ENCODE measurements around the gene SFT2D3. TPM values are rescaled to one million over a fixed set of nuclear protein-coding genes. Genes with fewer than 3 reads are reported as not detected.

Gene SFT2D3
- total RNA-seq, 1 experiment from 2014 or later = 3.1 TPM

DNA sequence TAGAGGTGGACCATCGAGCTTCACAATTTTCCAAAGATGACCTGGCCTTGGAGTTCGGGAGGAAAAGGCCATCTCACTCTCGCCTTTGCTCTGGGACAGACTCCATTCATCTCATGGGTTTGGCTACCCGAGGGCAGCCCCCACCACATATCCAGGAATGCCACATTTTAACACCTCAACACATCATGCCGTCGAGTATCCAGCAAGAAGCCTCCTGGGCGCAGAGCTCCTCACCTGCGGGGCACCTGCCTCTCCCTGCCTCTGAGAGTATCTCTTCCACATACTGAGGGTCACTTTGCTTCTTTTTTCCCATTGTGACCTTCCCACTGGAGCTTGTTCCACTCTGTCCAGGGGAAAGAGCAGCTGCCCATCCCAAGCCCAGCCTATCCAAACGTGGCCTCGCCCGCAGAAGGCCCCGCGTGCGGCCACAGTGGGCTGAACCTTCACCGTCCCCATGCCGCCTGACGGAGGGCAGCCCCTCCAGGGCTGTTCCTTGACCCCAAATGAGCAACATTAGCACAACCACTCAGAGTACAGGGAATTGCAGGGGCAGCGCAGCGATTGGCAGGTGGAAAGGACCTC lies 20.5 kb upstream of the SFT2D3 start:
- no TSS peak for BruUV-seq (replicated peaks)

More for the DNA sequence above, 20.5 kb upstream of the SFT2D3 start:
- Histone ChIP-seq H3K9me2 (ENCODE audit: insufficient read depth) (no peaks in the 10 kb centered on the region), H3K4me3 (replicated peaks in 1 of 2; ENCODE audit: low read depth in 1 of 2, low read length in 2 of 2) (no peak overlapping the region), H3K9me3 (ENCODE audit: control insufficient read depth in 1 of 2, insufficient read depth in 1 of 2, low read depth in 1 of 2, low read length in 2 of 2) (no peaks in the 10 kb centered on the region), H3K9ac (ENCODE audit: low read length) (no peak overlapping the region), H3K36me3 (ENCODE audit: control insufficient read depth in 1 of 2, insufficient read depth in 2 of 2, low read length in 2 of 2) (no peaks in the 10 kb centered on the region), H3K27ac (ENCODE audit: low read depth, low read length) (no peak overlapping the region), H4K20me1 (ENCODE audit: insufficient read depth) (no peaks in the 10 kb centered on the region), H3K4me2 (ENCODE audit: low read length) (no peak overlapping the region), H2AFZ (ENCODE audit: low read depth, low read length, poor library complexity, severe bottlenecking) (no peak overlapping the region), H3K79me2 (ENCODE audit: insufficient read depth, low read length) (no peaks in the 10 kb centered on the region), H3K4me1 (ENCODE audit: control insufficient read depth in 1 of 2, insufficient read depth in 2 of 2, low read length in 2 of 2) (peaks cover 0 to 3% of the 10 kb centered on the region in 2 experiments; a peak in 2 of 4 replicates), H3K27me3 (ENCODE audit: insufficient read depth, low read length) (peaks cover 3% of the 10 kb centered on the region; the same call in 1 of the 2 replicates)
- RAD21 ChIA-PET (ENCODE audit: low non-redundant PET in 1 of 2, low total read pairs in 2 of 2, uncharacterized antibody in 2 of 2, unreplicated experiment in 2 of 2) = no interaction called here
- no peak for TF ChIP-seq CBX3 (IDR thresholded peaks at IDR 0.05; ENCODE audit: low read depth)
- TF ChIP-seq JUND (IDR thresholded peaks at IDR 0.05) = no peak
- no peak for TF ChIP-seq SRF (IDR thresholded peaks at IDR 0.05; ENCODE audit: low read depth)
- TF ChIP-seq, protein P1, sequence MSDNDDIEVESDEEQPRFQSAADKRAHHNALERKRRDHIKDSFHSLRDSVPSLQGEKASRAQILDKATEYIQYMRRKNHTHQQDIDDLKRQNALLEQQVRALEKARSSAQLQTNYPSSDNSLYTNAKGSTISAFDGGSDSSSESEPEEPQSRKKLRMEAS (IDR thresholded peaks at IDR 0.05) = no peak
- TF ChIP-seq SIN3A (IDR thresholded peaks at IDR 0.05; ENCODE audit: low read depth) = no peak
- TF ChIP-seq ZFX (IDR thresholded peaks at IDR 0.05) = no peak
- TF ChIP-seq ZNF274 (IDR thresholded peaks at IDR 0.05; ENCODE audit: low read depth, low read length) = no peak
- no peak for TF ChIP-seq FOSL1 (IDR thresholded peaks at IDR 0.05; ENCODE audit: low read depth)
- TF ChIP-seq REST (IDR thresholded peaks at IDR 0.05; ENCODE audit: low read depth) = no peak
- no peak for TF ChIP-seq YY1 (IDR thresholded peaks at IDR 0.05; ENCODE audit: extremely low read depth, insufficient replicate concordance, low read depth, low read length)
- no peak for TF ChIP-seq ELF1 (IDR thresholded peaks at IDR 0.05; ENCODE audit: borderline replicate concordance, low read depth)
- TF ChIP-seq SP1 (IDR thresholded peaks at IDR 0.05; ENCODE audit: low read depth) = no peak
- no peak for TF ChIP-seq CEBPB (IDR thresholded peaks at IDR 0.05; ENCODE audit: low read depth)
- TF ChIP-seq CTCF (IDR thresholded peaks at IDR 0.05 in 2 of 3, conservative IDR thresholded peaks at IDR 0.05 in 1 of 3; ENCODE audit: borderline replicate concordance in 1 of 3, insufficient read depth in 1 of 3, low read depth in 2 of 3, low read length in 2 of 3) = no peak
- ATAC-seq (no peak), DNase-seq (ENCODE audit: low read depth, low spot score) (no peak)
- POLR2A ChIA-PET = no interaction called here
- CTCF ChIA-PET = no interaction called here
- intact Hi-C loops (cut with micrococcal nuclease) = no loop called here

All from HCT116 (cell line).